Liver (tissue), 9 donors: ENCODE data around the gene CELF4. TPM values are rescaled to one million over a fixed set of nuclear protein-coding genes. Genes with fewer than 3 reads are reported as not detected.

Experiments
- DNase-seq: peaks from one replicate; pipeline ENCODE4 v3.0.0-alpha.2; 2017; ENCODE audit warnings: low spot score
- H3K27ac ChIP-seq, 2 donors: one replicate each; pipeline ENCODE4 v1.7.0; 2013; ENCODE audit warnings: inconsistent platforms in 2 of 2, low read length in 2 of 2, control low read depth in 1 of 2, low read depth in 1 of 2, mild to moderate bottlenecking in 1 of 2
- H3K27me3 ChIP-seq, 4 donors: one replicate each; pipeline versions ENCODE4 v1.6.1 to v1.7.0; 2013; ENCODE audit warnings: low read length in 3 of 4, inconsistent platforms in 1 of 4, mild to moderate bottlenecking in 1 of 4, moderate library complexity in 1 of 4; ENCODE audit not compliant: control insufficient read depth in 4 of 4, insufficient read depth in 4 of 4
- H3K36me3 ChIP-seq, 4 donors: one replicate each; pipeline versions ENCODE4 v1.6.1 to v1.7.0; 2013; ENCODE audit warnings: low read length in 3 of 4, mild to moderate bottlenecking in 3 of 4, low read depth in 1 of 4, moderate library complexity in 1 of 4; ENCODE audit not compliant: control insufficient read depth in 4 of 4, insufficient read depth in 3 of 4
- H3K4me1 ChIP-seq, 4 donors: one replicate each; pipeline versions ENCODE4 v1.6.1 to v1.7.0; 2013; ENCODE audit warnings: low read length in 3 of 4, mild to moderate bottlenecking in 3 of 4, moderate library complexity in 1 of 4; ENCODE audit not compliant: control insufficient read depth in 4 of 4, insufficient read depth in 4 of 4
- H3K4me3 ChIP-seq, 3 donors: one replicate each; pipeline versions ENCODE4 v1.6.1 to v1.7.0; 2013; ENCODE audit warnings: low read length in 3 of 3, control low read depth in 1 of 3, low read depth in 1 of 3, mild to moderate bottlenecking in 1 of 3
- H3K9ac ChIP-seq, 2 donors: one replicate each; pipeline ENCODE4 v1.7.0; 2013; ENCODE audit warnings: low read length in 2 of 2, mild to moderate bottlenecking in 2 of 2, moderate library complexity in 2 of 2, control low read depth in 1 of 2, low read depth in 1 of 2
- H3K9me3 ChIP-seq, 4 donors: one replicate each; pipeline versions ENCODE4 v1.6.1 to v1.7.0; 2013; ENCODE audit warnings: low read length in 3 of 4; ENCODE audit not compliant: control insufficient read depth in 4 of 4
- ATF3 ChIP-seq: IDR thresholded peaks from 2 replicates; pipeline ENCODE4 v1.6.1; 2016; ENCODE audit warnings: antibody characterized with exemption
- CTCF ChIP-seq: fragments of 150-350 bp; IDR thresholded peaks from 2 replicates; pipeline ENCODE4 v1.5.1; 2017; ENCODE audit warnings: improper control_type of control experiment, low read depth, low read length; ENCODE audit not compliant: missing input control
- EGR1 ChIP-seq, 2 donors: IDR thresholded peaks; 2 replicates each; pipeline ENCODE4 v1.6.1; 2016 to 2018; ENCODE audit warnings: antibody characterized with exemption in 2 of 2, low read depth in 2 of 2
- GABPA ChIP-seq, 2 donors: IDR thresholded peaks in 1 of 2; conservative IDR thresholded peaks in 1 of 2; 2 replicates each; pipeline ENCODE4 v1.6.1; 2016; ENCODE audit warnings: antibody characterized with exemption in 2 of 2, mild to moderate bottlenecking in 1 of 2, moderate library complexity in 1 of 2
- MAX ChIP-seq: IDR thresholded peaks from 2 replicates; pipeline ENCODE4 v1.6.1; 2016; ENCODE audit warnings: antibody characterized with exemption
- NR2F2 ChIP-seq: IDR thresholded peaks from 2 replicates; pipeline ENCODE4 v1.6.1; 2016; ENCODE audit warnings: antibody characterized with exemption
- RAD21 ChIP-seq, 2 donors: IDR thresholded peaks; 2 replicates each; pipeline ENCODE4 v1.6.1; 2016; ENCODE audit warnings: antibody characterized with exemption in 2 of 2, mild to moderate bottlenecking in 2 of 2
- REST ChIP-seq: IDR thresholded peaks from 2 replicates; pipeline ENCODE4 v1.6.1; 2016; ENCODE audit warnings: antibody characterized with exemption, mild to moderate bottlenecking
- RXRA ChIP-seq, 2 donors: IDR thresholded peaks; 2 replicates each; pipeline ENCODE4 v1.6.1; 2017 to 2018; ENCODE audit warnings: antibody characterized with exemption in 2 of 2, mild to moderate bottlenecking in 1 of 2
- SP1 ChIP-seq: IDR thresholded peaks from 2 replicates; pipeline ENCODE4 v1.6.1; 2018; ENCODE audit warnings: antibody characterized with exemption, mild to moderate bottlenecking
- TAF1 ChIP-seq: conservative IDR thresholded peaks from 2 replicates; pipeline ENCODE4 v1.6.1; 2016; ENCODE audit warnings: antibody characterized with exemption, mild to moderate bottlenecking
- YY1 ChIP-seq: IDR thresholded peaks from 2 replicates; pipeline ENCODE4 v1.6.1; 2016; ENCODE audit warnings: antibody characterized with exemption, mild to moderate bottlenecking
- WGBS: extraction: QIAGEN DNeasy Blood & Tissue Kit; methylation state at CpG from one replicate; pipeline ENCODE4 v1.1.7; 2013; 5-methylcytosine and 5-hydroxymethylcytosine counted together
- polyA plus RNA-seq, 2 donors: library from polyadenylated mRNA; stranded (reverse) in 1 of 2; unstranded in 1 of 2; fragments of 200-250 nt in 1 of 2; fragments of >200 nt in 1 of 2; fragmentation: Nextera tagmentation in 1 of 2; extraction: Ambion mirVana in 1 of 2; gene quantifications; one replicate each; pipeline versions ENCODE4 v1.2.1 to v1.2.3, GENCODE V29; 2013 to 2015
- total RNA-seq, 2 donors: library from RNA; depleted of rRNA; stranded (reverse); fragments of >200 nt; gene quantifications; one replicate each; pipeline ENCODE4 v1.2.3, GENCODE V29; 2014
- donor health status: healthy.
- donor health status: healthy.
- donor health status: healthy.
- donor health status: healthy.
- donor health status: healthy.

Gene CELF4
- total and polyA plus RNA-seq, 4 donors = 0.08 to 0.28 (median 0.21) TPM; not detected in 1

GRCh38 chr18:37297106-37297505 is 268.5 kb downstream of the CELF4 start:
- H3K36me3 ChIP-seq = no peaks in the 10 kb centered on the region

GRCh38 chr18:37294951-37295350 is 270.6 kb downstream of the CELF4 start:
- TF ChIP-seq RAD21 (IDR thresholded peaks at IDR 0.05) = no peak
- TF ChIP-seq GABPA (IDR thresholded peaks at IDR 0.05 in 1 of 2, conservative IDR thresholded peaks at IDR 0.05 in 1 of 2) = no peak
- no peak for TF ChIP-seq TAF1
- no peak for TF ChIP-seq REST
- no peak for TF ChIP-seq ATF3
- TF ChIP-seq YY1 = no peak
- TF ChIP-seq NR2F2 = no peak
- TF ChIP-seq EGR1 (IDR thresholded peaks at IDR 0.05; ENCODE audit: low read depth in 2 of 2) = no peak
- WGBS = 37% methylated on average over 4 of the region's 4 CpGs
- no peak for DNase-seq

More at GRCh38 chr18:37297106-37297505, 268.5 kb downstream of the CELF4 start:
- Histone ChIP-seq H3K4me3 (no peak overlapping the region), H3K27ac (no peak overlapping the region), H3K9ac (no peak overlapping the region), H3K9me3 (no peaks in the 10 kb centered on the region), H3K4me1 (peaks cover 0 to 10% (median 5%) of the 10 kb centered on the region in 4 donors), H3K27me3 (no peaks in the 10 kb centered on the region)
- 84% methylated on average over 6 of the region's 6 CpGs for WGBS
- no peak for DNase-seq
- TF ChIP-seq CTCF (no peak), TAF1 (no peak), YY1 (no peak), REST (no peak), SP1 (no peak), MAX (no peak), RAD21 (IDR thresholded peaks at IDR 0.05) (no peak), GABPA (IDR thresholded peaks at IDR 0.05 in 1 of 2, conservative IDR thresholded peaks at IDR 0.05 in 1 of 2) (no peak), RXRA (IDR thresholded peaks at IDR 0.05) (no peak)

More at GRCh38 chr18:37294951-37295350, 270.6 kb downstream of the CELF4 start:
- H3K27me3 ChIP-seq = no peaks in the 10 kb centered on the region
- H3K36me3 ChIP-seq = no peaks in the 10 kb centered on the region
- H3K9me3 ChIP-seq = no peaks in the 10 kb centered on the region
- peaks cover 0 to 10% (median 5%) of the 10 kb centered on the region in 4 donors for H3K4me1 ChIP-seq
- no peak overlapping the region for H3K27ac ChIP-seq
- H3K9ac ChIP-seq = no peak overlapping the region
- H3K4me3 ChIP-seq = no peak overlapping the region
